HCT116 (cell line): ENCODE data around the gene ILRUN. TPM values are rescaled to one million over a fixed set of nuclear protein-coding genes. Genes with fewer than 3 reads are reported as not detected.

Experiments
- ATAC-seq: fragments of 200-7000 bp; cut with Tn5 transposase; 2 replicates; pipeline ENCODE4 v1.9.1; 2020; ENCODE audit warnings: mild to moderate bottlenecking, moderate library complexity
- BruUV-seq: library from RNA; stranded (reverse); fragments of 400-500 nt; replicated peaks from 2 replicates; lab custom pipeline; 2021; lab: Mats Ljungman, UMichigan
- CTCF ChIA-PET: fragments of 300-600 bp; sonication (Branson Sonifier 250); formaldehyde crosslinking; loops from one replicate; lab custom pipeline; 2021; ENCODE audit warnings: antibody characterized with exemption; lab: Charles Lee
- POLR2A ChIA-PET: fragments of 300-600, 350-600 bp; sonication (Branson Sonifier 250); formaldehyde crosslinking; loops from one replicate; lab custom pipeline; 2021; ENCODE audit warnings: antibody characterized with exemption; lab: Charles Lee
- RAD21 ChIA-PET, 2 experiments: fragments of 300-600 bp; sonication (Branson Sonifier 250); formaldehyde crosslinking; loops; one replicate each; lab custom pipeline; 2023; ENCODE audit warnings: low total read pairs in 2 of 2; ENCODE audit not compliant: uncharacterized antibody in 2 of 2, unreplicated experiment in 2 of 2, low non-redundant PET in 1 of 2; lab: Charles Lee
- DNase-seq: peaks from one replicate; pipeline ENCODE4 v3.0.0-alpha.2; 2010; ENCODE audit warnings: low read depth, low spot score
- H2AFZ ChIP-seq: fragments of 200-600 bp; shearing (Covaris generic), sonication (generic); 2 replicates; pipeline ENCODE4 v1.6.1; 2017; ENCODE audit warnings: low read depth, mixed run types, mixed read lengths, antibody characterized with exemption, low read length; ENCODE audit not compliant: poor library complexity, severe bottlenecking
- H3K27ac ChIP-seq: 2 replicates; pipeline ENCODE4 v1.5.1; 2012; ENCODE audit warnings: low read depth, low read length
- H3K27me3 ChIP-seq: fragments of 200-600 bp; sonication (generic); 2 replicates; pipeline ENCODE4 v1.6.1; 2016; ENCODE audit warnings: mixed run types, low read length, mixed read lengths; ENCODE audit not compliant: insufficient read depth
- H3K36me3 ChIP-seq, 2 experiments: fragments of 200-500 bp in 1 of 2; fragments of 200-600 bp in 1 of 2; sonication (Bioruptor generic) in 1 of 2; sonication (generic) in 1 of 2; 2 replicates each; pipeline versions ENCODE4 v1.5.1 to v1.6.1; 2014 to 2016; ENCODE audit warnings: low read length in 2 of 2, inconsistent platforms in 1 of 2, mixed read lengths in 1 of 2, mixed run types in 1 of 2; ENCODE audit not compliant: insufficient read depth in 2 of 2, control insufficient read depth in 1 of 2
- H3K4me1 ChIP-seq, 2 experiments: fragments of 200-600 bp in 1 of 2; sonication (generic) in 1 of 2; 2 replicates each; pipeline versions ENCODE4 v1.5.1 to v1.6.1; 2012 to 2017; ENCODE audit warnings: low read length in 2 of 2, inconsistent platforms in 1 of 2, mild to moderate bottlenecking in 1 of 2, mixed read lengths in 1 of 2, mixed run types in 1 of 2, moderate library complexity in 1 of 2; ENCODE audit not compliant: insufficient read depth in 2 of 2, control insufficient read depth in 1 of 2
- H3K4me2 ChIP-seq: fragments of 200-600 bp; sonication (generic); 2 replicates; pipeline ENCODE4 v1.6.1; 2017; ENCODE audit warnings: mixed run types, low read length, mixed read lengths
- H3K4me3 ChIP-seq, 2 experiments: fragments of 200-600 bp in 1 of 2; sonication (generic) in 1 of 2; replicated peaks in 1 of 2; 2 replicates each; pipeline ENCODE4 v1.5.1; 2011 to 2016; ENCODE audit warnings: low read length in 2 of 2, control low read depth in 1 of 2, low read depth in 1 of 2, mild to moderate bottlenecking in 1 of 2, mixed read lengths in 1 of 2, mixed run types in 1 of 2
- H3K79me2 ChIP-seq: fragments of 200-600 bp; sonication (generic); 2 replicates; pipeline ENCODE4 v1.6.1; 2017; ENCODE audit warnings: mild to moderate bottlenecking, mixed run types, low read length, moderate library complexity, mixed read lengths; ENCODE audit not compliant: insufficient read depth
- H3K9ac ChIP-seq: fragments of 200-600 bp; sonication (generic); 2 replicates; pipeline ENCODE4 v1.6.1; 2016; ENCODE audit warnings: low read length, mixed read lengths
- H3K9me2 ChIP-seq: fragments of 200-600 bp; sonication (generic), shearing (Covaris generic); 2 replicates; pipeline ENCODE4 v1.6.1; 2017; ENCODE audit warnings: mixed run types, mild to moderate bottlenecking, moderate library complexity; ENCODE audit not compliant: insufficient read depth
- H3K9me3 ChIP-seq, 2 experiments: fragments of 200-500 bp in 1 of 2; fragments of 200-600 bp in 1 of 2; sonication (Bioruptor generic) in 1 of 2; sonication (generic) in 1 of 2; 2 replicates each; pipeline ENCODE4 v1.6.1; 2014 to 2017; ENCODE audit warnings: low read length in 2 of 2, mixed read lengths in 2 of 2, inconsistent platforms in 1 of 2, low read depth in 1 of 2, mild to moderate bottlenecking in 1 of 2, mixed run types in 1 of 2, moderate library complexity in 1 of 2; ENCODE audit not compliant: control insufficient read depth in 1 of 2, insufficient read depth in 1 of 2
- H4K20me1 ChIP-seq: fragments of 200-600 bp; sonication (generic), shearing (Covaris generic); 2 replicates; pipeline ENCODE4 v1.6.1; 2017; ENCODE audit warnings: mixed run types, mild to moderate bottlenecking, moderate library complexity; ENCODE audit not compliant: insufficient read depth
- CBX3 ChIP-seq: IDR thresholded peaks from 2 replicates; pipeline ENCODE4 v1.6.1; 2012; ENCODE audit warnings: low read depth
- CTCF ChIP-seq, 3 experiments: fragments of 200-600 bp in 1 of 3; sonication (generic) in 1 of 3; IDR thresholded peaks in 2 of 3; conservative IDR thresholded peaks in 1 of 3; 2 replicates each; pipeline ENCODE4 v1.5.1; 2012 to 2017; ENCODE audit warnings: low read depth in 2 of 3, low read length in 2 of 3, antibody characterized with exemption in 1 of 3, borderline replicate concordance in 1 of 3, control low read depth in 1 of 3, mild to moderate bottlenecking in 1 of 3, mixed read lengths in 1 of 3, mixed run types in 1 of 3, moderate library complexity in 1 of 3; ENCODE audit not compliant: insufficient read depth in 1 of 3
- EGR1 ChIP-seq: IDR thresholded peaks from 2 replicates; pipeline ENCODE4 v1.6.1; 2012; ENCODE audit warnings: low read depth
- ELF1 ChIP-seq: IDR thresholded peaks from 2 replicates; pipeline ENCODE4 v1.6.1; 2012; ENCODE audit warnings: low read depth, borderline replicate concordance
- EZH2 ChIP-seq: fragments of 200-600 bp; sonication (generic); IDR thresholded peaks from 2 replicates; pipeline ENCODE4 v1.6.1; 2017; ENCODE audit warnings: antibody characterized with exemption, mixed run types
- EZH2phosphoT487 ChIP-seq: fragments of 200-600 bp; IDR thresholded peaks from 2 replicates; pipeline ENCODE4 v1.6.1; 2018; ENCODE audit warnings: antibody characterized with exemption, borderline replicate concordance
- FOSL1 ChIP-seq: IDR thresholded peaks from 2 replicates; pipeline ENCODE4 v1.6.1; 2012; ENCODE audit warnings: low read depth
- JUND ChIP-seq: IDR thresholded peaks from 2 replicates; pipeline ENCODE4 v1.6.1; 2012
- MAX ChIP-seq: IDR thresholded peaks from 2 replicates; pipeline ENCODE4 v1.6.1; 2012
- POLR2A ChIP-seq: IDR thresholded peaks from 2 replicates; pipeline ENCODE4 v1.7.0; 2011; ENCODE audit warnings: borderline replicate concordance; ENCODE audit not compliant: insufficient read depth, insufficient read length; ENCODE audit errors: extremely low read depth
- POLR2AphosphoS5 ChIP-seq: IDR thresholded peaks from 2 replicates; pipeline ENCODE4 v1.6.1; 2011; ENCODE audit warnings: mild to moderate bottlenecking, low read depth, low read length, moderate library complexity
- RAD21 ChIP-seq: IDR thresholded peaks from 2 replicates; pipeline ENCODE4 v1.6.1; 2012; ENCODE audit warnings: low read depth, mild to moderate bottlenecking
- SIN3A ChIP-seq: IDR thresholded peaks from 2 replicates; pipeline ENCODE4 v1.6.1; 2012; ENCODE audit warnings: low read depth
- SP1 ChIP-seq: IDR thresholded peaks from 2 replicates; pipeline ENCODE4 v1.6.1; 2012; ENCODE audit warnings: low read depth
- SRF ChIP-seq: IDR thresholded peaks from 2 replicates; pipeline ENCODE4 v1.6.1; 2012; ENCODE audit warnings: low read depth
- TCF7L2 ChIP-seq: IDR thresholded peaks from 2 replicates; pipeline ENCODE4 v1.7.0; 2011; ENCODE audit warnings: borderline replicate concordance, inconsistent platforms; ENCODE audit not compliant: insufficient read depth, insufficient read length; ENCODE audit errors: extremely low read depth
- YY1 ChIP-seq: IDR thresholded peaks from 2 replicates; pipeline ENCODE4 v1.6.1; 2011; ENCODE audit warnings: low read length, low read depth, moderate library complexity, mild to moderate bottlenecking; ENCODE audit not compliant: insufficient replicate concordance; ENCODE audit errors: extremely low read depth
- ZBTB33 ChIP-seq: IDR thresholded peaks from 2 replicates; pipeline ENCODE4 v1.6.1; 2011; ENCODE audit warnings: mild to moderate bottlenecking, low read length, moderate library complexity; ENCODE audit not compliant: insufficient replicate concordance; ENCODE audit errors: extremely low read depth
- ZFX ChIP-seq: fragments of 450-650 bp; IDR thresholded peaks from 2 replicates; pipeline ENCODE4 v1.6.1; 2017
- ZNF274 ChIP-seq: fragments of 200-500 bp; sonication (Bioruptor generic); IDR thresholded peaks from 2 replicates; pipeline ENCODE4 v1.6.1; 2014; ENCODE audit warnings: mild to moderate bottlenecking, low read depth, low read length, inconsistent platforms
- intact Hi-C: fragments of 100-400 bp; cut with micrococcal nuclease; formaldehyde crosslinking; loops from 2 replicates; pipeline ENCODE4 v1.10.0; 2022
- total RNA-seq: library from RNA; stranded (reverse); gene quantifications from one replicate; pipeline ENCODE4 v1.2.1, GENCODE V29; 2021; ENCODE audit not compliant: unreplicated experiment

The ILRUN gene
- total RNA-seq, 1 experiment from 2014 or later, result 51.9 TPM

DNA sequence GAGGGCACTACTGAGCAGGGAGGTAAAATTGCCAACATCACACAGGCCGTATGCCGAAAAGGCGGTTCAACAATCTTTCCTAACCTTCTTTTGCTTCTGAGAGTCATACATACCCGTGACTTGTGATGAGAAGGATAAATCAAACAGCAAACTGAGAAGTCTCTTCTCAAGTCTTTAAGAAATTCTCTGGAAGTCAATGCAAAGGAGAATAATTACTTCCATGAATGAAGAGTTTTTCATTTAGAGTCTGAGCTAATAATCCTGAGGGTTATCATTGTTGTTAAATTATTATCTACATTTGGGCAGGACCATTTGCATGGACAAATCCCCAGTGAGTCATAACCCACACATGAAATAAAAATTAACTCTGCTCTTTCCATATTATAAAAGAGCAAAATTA, 22.4 kb upstream of the ILRUN start (continued):
- TF ChIP-seq TCF7L2 (no peak), SP1 (no peak), YY1 (no peak), EZH2phosphoT487 (no peak), MAX (no peak), ZNF274 (no peak), CTCF (IDR thresholded peaks at IDR 0.05 in 2 of 3, conservative IDR thresholded peaks at IDR 0.05 in 1 of 3; ENCODE audit: borderline replicate concordance in 1 of 3, insufficient read depth in 1 of 3, low read depth in 2 of 3, low read length in 2 of 3) (no peak), JUND (no peak)
- TF ChIP-seq, all 23 proteins: peak for 0

GRCh38 chr6:34717466-34717865, 20.9 kb upstream of the ILRUN start:
- ChIA-PET CTCF (no interaction called here), RAD21 (no interaction called here), POLR2A (no interaction called here)
- ATAC-seq (no peak), DNase-seq (no peak)
- TF ChIP-seq TCF7L2 (no peak), EZH2 (no peak), ZNF274 (no peak), ELF1 (no peak), ZBTB33 (no peak), RAD21 (no peak), FOSL1 (no peak), ZFX (no peak), CTCF (IDR thresholded peaks at IDR 0.05 in 2 of 3, conservative IDR thresholded peaks at IDR 0.05 in 1 of 3; ENCODE audit: borderline replicate concordance in 1 of 3, insufficient read depth in 1 of 3, low read depth in 2 of 3, low read length in 2 of 3) (no peak), EGR1 (no peak), SRF (no peak), POLR2AphosphoS5 (no peak), SIN3A (no peak), SP1 (no peak), POLR2A (no peak), CBX3 (no peak), YY1 (no peak)
- Histone ChIP-seq H3K9me2 (no peaks in the 10 kb centered on the region), H3K9ac (no peak overlapping the region), H3K27ac (no peak overlapping the region), H3K36me3 (no peaks in the 10 kb centered on the region), H3K4me3 (no peak overlapping the region), H4K20me1 (no peaks in the 10 kb centered on the region), H3K4me1 (no peaks in the 10 kb centered on the region; a peak in 1 of 4 replicates), H3K79me2 (no peaks in the 10 kb centered on the region), H2AFZ (peak overlapping the region; percentile 14), H3K9me3 (no peaks in the 10 kb centered on the region), H3K4me2 (no peak overlapping the region), H3K27me3 (no peaks in the 10 kb centered on the region)
- no TSS peak for BruUV-seq
- intact Hi-C loops, result no loop called here
